RWPE1 (cell line): Measurements from ENCODE around the gene SMOC2.

ENCODE experiments used
- CTCF ChIA-PET: fragments of 350-600 bp; sonication (Branson Sonifier 250); formaldehyde crosslinking; extraction: SDS; loops from one replicate; lab custom pipeline; 2021; lab: Yijun Ruan, JAX
- POLR2A ChIA-PET: fragments of 400-600 bp; formaldehyde crosslinking; extraction: SDS; loops from one replicate; lab custom pipeline; 2020; ENCODE audit warnings: antibody characterized with exemption; ENCODE audit not compliant: low non-redundant PET; lab: Yijun Ruan, JAX
- DNase-seq: peaks from one replicate; pipeline ENCODE4 v3.0.0; 2012; ENCODE audit warnings: low spot score
- H3K27ac ChIP-seq: fragments of 450-650 bp; 2 replicates; pipeline ENCODE4 v1.5.1; 2017
- TF ChIP-seq, protein P1 (sequence below): fragments of 450-650 bp; conservative IDR thresholded peaks from 2 replicates; pipeline ENCODE4 v1.5.1; 2017; ENCODE audit warnings: low read depth, mild to moderate bottlenecking

The SMOC2 gene

DNA sequence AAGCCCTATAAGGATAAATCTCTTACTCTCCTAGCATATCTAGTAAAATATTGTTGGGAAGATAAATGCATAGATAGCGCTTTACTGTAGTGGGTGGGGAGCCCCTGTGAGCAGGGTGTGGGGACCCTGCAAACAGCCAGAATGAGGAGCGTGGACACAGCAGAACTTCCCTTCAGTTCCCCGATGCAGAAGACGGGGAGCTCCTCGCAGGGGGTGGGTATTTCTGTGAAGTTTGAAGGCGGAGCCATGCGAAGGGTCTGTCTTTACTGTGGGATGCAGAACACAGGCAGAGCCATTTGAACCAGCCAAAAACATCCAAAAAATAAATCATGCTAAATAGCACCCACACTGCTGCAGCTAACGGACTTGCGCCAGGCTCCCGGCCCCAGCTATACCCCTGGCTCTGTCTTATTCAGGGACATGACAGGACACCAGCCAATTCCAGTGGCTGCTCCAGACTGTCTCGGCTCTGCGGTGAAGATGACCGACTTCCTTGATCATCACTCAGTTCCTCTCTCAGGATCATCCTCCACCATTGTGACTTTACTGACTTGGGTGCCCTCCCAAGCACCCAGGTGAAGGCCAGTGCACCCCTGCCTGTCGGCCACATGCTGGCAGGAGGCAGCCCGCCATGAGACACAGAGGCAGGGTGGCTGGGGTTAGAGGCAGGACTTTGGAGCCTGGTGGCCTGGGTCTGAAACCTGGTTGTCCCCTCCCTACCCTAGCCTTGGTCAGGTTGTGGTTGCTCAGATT, 134.5 kb downstream of the SMOC2 start:
- POLR2A ChIA-PET = no interaction called here
- no peak overlapping the region for H3K27ac ChIP-seq
- DNase-seq = no peak
- CTCF ChIA-PET = no interaction called here
- TF ChIP-seq, protein P1, sequence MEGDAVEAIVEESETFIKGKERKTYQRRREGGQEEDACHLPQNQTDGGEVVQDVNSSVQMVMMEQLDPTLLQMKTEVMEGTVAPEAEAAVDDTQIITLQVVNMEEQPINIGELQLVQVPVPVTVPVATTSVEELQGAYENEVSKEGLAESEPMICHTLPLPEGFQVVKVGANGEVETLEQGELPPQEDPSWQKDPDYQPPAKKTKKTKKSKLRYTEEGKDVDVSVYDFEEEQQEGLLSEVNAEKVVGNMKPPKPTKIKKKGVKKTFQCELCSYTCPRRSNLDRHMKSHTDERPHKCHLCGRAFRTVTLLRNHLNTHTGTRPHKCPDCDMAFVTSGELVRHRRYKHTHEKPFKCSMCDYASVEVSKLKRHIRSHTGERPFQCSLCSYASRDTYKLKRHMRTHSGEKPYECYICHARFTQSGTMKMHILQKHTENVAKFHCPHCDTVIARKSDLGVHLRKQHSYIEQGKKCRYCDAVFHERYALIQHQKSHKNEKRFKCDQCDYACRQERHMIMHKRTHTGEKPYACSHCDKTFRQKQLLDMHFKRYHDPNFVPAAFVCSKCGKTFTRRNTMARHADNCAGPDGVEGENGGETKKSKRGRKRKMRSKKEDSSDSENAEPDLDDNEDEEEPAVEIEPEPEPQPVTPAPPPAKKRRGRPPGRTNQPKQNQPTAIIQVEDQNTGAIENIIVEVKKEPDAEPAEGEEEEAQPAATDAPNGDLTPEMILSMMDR = no peak

DNA sequence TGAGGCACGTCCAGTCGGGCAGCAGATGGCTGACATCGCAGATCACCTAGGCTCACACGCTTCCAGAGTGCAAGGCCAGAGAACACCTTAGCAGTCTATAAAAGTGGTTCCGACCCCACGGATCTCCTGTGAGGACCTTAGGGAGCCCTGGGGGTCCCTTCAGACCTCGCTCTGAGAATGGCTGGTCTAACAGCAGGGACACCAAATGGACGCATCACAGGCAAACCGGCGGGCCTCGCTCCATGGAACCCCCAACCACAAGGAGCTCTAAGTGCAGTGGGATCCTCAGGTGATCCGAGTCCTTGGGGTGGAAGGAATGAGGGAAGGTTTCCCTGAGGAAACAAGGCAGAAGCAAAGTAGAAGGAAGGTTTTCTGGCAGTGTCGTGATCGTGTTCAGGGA, 135.4 kb downstream of the SMOC2 start:
- H3K27ac ChIP-seq = no peak overlapping the region
- TF ChIP-seq, protein P1 = no peak
- ChIA-PET CTCF (no interaction called here), POLR2A (no interaction called here)
- no peak for DNase-seq

DNA sequence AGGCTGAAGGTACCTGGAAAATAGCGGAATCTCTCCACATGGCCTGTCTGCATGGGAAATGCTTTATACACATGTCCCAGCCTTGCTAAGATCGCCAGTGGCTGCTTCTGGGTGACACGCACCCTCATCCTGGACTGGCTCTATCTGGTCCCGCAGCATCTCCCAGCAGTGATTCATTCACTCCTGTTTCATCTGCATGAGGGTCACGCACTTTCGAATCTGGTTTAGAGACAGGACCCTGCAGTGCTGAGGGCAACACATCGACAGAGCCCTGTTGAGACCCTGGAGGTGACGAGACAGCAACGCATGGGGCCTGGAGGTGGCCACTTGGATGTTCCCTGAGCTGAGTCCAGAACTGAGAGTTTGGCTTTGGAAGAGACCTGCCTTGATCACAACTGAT, 136.5 kb downstream of the SMOC2 start:
- ChIA-PET CTCF (interaction anchor here (0.6 kb wide), 1 partner anchor 162 kb away, joined by 3 read pairs; no protein-coding TSS in a partner anchor), POLR2A (no interaction called here)
- H3K27ac ChIP-seq = no peak overlapping the region
- no peak for DNase-seq
- TF ChIP-seq, protein P1 = no peak

DNA sequence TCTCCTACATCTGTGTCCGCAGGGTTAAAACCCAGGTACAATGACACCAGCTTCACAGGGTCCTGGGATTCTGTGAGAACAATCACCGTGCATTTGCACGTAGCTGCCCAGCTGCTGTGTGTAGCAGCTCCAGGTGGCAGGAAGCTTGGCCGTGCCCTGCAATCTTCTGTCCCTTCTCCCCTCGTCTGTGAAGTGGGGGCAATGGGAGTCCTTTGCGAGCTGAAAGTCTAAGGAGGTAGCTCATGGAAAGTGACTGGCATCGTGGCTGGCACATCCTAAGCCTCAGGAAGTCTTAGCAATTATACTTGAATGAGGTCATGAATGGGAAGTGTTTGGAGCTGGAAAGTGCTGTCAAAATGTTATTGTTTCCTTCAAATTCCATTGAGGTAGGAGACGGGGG, 137.1 kb downstream of the SMOC2 start:
- DNase-seq = no peak
- POLR2A ChIA-PET = no interaction called here
- CTCF ChIA-PET = interaction anchor here (0.6 kb wide), 1 partner anchor 163 kb away, joined by 3 read pairs; no protein-coding TSS in a partner anchor
- TF ChIP-seq, protein P1 = no peak
- no peak overlapping the region for H3K27ac ChIP-seq

DNA sequence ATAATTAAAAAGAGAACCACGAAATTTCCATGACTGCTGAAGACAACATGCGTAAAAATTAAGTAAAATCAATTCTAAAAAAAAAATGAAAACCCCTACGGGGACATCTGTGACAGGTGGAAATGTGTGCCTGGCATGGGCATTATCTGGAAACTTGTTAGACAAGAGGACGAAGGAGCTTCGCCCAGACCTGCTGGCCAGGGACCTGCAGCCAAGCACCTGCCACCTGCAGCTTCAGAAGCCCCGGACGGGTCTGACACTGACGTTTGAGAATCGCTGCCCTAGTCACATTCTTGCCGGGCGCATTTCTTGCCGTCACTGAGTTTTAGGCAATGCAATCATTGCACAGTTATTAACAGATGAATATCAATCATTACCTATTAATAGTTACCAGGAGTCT, 140.3 kb downstream of the SMOC2 start:
- ChIA-PET POLR2A (no interaction called here), CTCF (no interaction called here)
- no peak overlapping the region for H3K27ac ChIP-seq
- DNase-seq = no peak
- TF ChIP-seq, protein P1 = no peak

DNA sequence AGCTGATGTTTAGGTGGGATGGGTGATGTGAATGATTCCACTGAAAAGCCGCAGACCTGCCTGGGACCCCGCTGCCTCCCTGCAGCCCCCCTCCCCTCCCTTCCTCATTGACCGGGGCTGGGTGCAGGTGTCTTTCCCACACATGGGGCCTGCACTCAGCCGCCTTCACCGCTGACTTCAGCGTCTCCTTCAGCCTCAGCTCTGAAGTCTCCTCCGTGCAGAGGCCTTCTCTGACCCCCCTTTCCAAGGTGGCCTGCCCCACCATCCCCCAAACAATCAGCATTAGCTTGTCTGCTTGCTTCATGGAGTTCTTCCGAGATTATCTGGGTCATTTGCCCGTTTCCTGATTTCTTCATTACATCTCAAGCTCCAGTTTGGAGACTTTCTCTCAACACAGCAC, 140.7 kb downstream of the SMOC2 start:
- CTCF ChIA-PET = interaction anchor here (0.6 kb wide), 1 partner anchor 538 kb away, joined by 3 read pairs; no protein-coding TSS in a partner anchor
- TF ChIP-seq, protein P1 = no peak
- H3K27ac ChIP-seq = no peak overlapping the region
- POLR2A ChIA-PET = no interaction called here
- DNase-seq = no peak
